Stimulated activated naive B cell treated with anti-CD40 and anti-IgM and Interleukin-4, amounts not matched to agents 10 μg/mL and 1 μg/mL and 100 μg/mL, for 72 hours (primary cell): ENCODE results near the gene MPZL1.
A peak's percentile ranks its signal among the peaks of the same experiment; 100 is the strongest.

Experiments used
- ATAC-seq, 2 donors: fragments of 150-1000 bp; cut with Tn5 transposase; replicated peaks; 2 replicates each; pipeline ENCODE4 v1.10.0; 2021; ENCODE audit warnings: moderate library complexity in 1 of 2
- DNase-seq: peaks from one replicate; pipeline ENCODE4 v3.0.0; 2021
- H3K27ac Mint-ChIP-seq: one replicate; pipeline ENCODE4 v1.8.0; 2022; ENCODE audit warnings: mild to moderate bottlenecking, mixed read lengths
- H3K27me3 Mint-ChIP-seq, 2 donors: one replicate each; pipeline ENCODE4 v1.8.0; 2022; ENCODE audit warnings: mixed read lengths in 2 of 2
- H3K36me3 Mint-ChIP-seq, 2 donors: one replicate each; pipeline ENCODE4 v1.8.0; 2022; ENCODE audit warnings: mixed read lengths in 2 of 2, mild to moderate bottlenecking in 1 of 2
- H3K4me1 Mint-ChIP-seq, 2 donors: one replicate each; pipeline ENCODE4 v1.8.0; 2022; ENCODE audit warnings: mixed read lengths in 2 of 2, mild to moderate bottlenecking in 1 of 2
- H3K4me3 Mint-ChIP-seq, 2 donors: one replicate each; pipeline ENCODE4 v1.8.0; 2022; ENCODE audit warnings: mild to moderate bottlenecking in 2 of 2, mixed read lengths in 2 of 2, moderate library complexity in 1 of 2
- H3K9me3 Mint-ChIP-seq, 2 donors: one replicate each; pipeline ENCODE4 v1.8.0; 2022; ENCODE audit warnings: mixed read lengths in 2 of 2, mild to moderate bottlenecking in 1 of 2

Gene MPZL1

DNA sequence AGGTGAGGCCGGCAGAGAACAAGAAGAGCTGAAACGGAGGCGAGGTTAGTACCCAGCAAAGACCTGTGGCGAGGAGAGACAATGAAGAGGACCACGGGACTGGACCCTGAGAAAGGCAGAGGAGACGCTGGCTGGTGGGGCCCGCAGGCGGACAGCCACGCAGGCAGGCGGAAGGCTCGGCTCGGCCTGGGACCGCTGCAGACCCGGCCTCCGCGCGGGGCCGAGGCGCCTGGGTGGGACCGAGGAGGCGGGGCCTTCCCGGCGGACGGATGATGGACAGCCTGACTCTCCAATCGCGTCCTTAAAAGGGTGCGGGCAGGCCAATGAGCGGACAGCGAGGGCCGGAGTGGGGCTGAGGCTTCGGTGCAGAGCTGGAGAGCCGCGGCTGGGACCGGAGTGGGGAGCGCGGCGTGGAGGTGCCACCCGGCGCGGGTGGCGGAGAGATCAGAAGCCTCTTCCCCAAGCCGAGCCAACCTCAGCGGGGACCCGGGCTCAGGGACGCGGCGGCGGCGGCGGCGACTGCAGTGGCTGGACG lies at the start of gene MPZL1:
MPZL1 (plus strand) TSS at position 366 of the 535 bp plus-strand sequence. CDS start 170 bp downstream, outside the sequence.
- peak within 1 kb of the TSS; percentile 98 for H3K27ac Mint-ChIP-seq
- peak within 1 kb of the TSS; percentile 92 to 99 for H3K4me3 Mint-ChIP-seq
- peaks cover 8 to 18% of the 10 kb centered on the region in 2 donors for H3K36me3 Mint-ChIP-seq
- DNase-seq, result peak; percentile 93
- ATAC-seq, result peak; percentile 94 to 98
- H3K4me1 Mint-ChIP-seq, result peaks cover 49 to 55% of the 10 kb centered on the region in 2 donors
- no peaks in the 10 kb centered on the region for H3K27me3 Mint-ChIP-seq
- no peaks in the 10 kb centered on the region for H3K9me3 Mint-ChIP-seq

DNA sequence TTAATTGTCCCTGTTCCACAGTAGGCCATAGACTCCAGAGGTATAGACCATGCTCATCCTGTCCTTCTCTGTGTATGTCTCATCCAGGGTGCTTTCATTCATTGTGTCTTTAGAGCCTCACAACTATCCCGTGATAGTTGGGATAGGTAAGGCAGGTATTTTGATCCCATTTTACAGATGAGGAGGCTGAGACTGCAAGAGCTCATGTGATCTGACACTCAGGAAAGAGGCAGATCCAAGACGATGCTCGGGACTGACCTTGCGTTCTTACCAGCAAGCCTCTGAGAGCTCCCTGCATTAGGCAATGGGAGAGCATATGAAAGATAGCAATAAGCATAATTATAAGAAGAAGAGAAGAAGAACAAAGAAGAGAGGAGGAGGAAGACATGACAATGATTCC lies 49.0 kb upstream of the MPZL1 start:
- no peak for ATAC-seq
- Mint-ChIP-seq H3K27me3 (no peaks in the 10 kb centered on the region), H3K4me3 (no peak overlapping the region), H3K27ac (peak overlapping the region; percentile 72), H3K4me1 (peaks cover 74 to 76% of the 10 kb centered on the region in 2 donors), H3K36me3 (peaks cover 35 to 63% of the 10 kb centered on the region in 2 donors), H3K9me3 (no peaks in the 10 kb centered on the region)
- DNase-seq, result no peak

DNA sequence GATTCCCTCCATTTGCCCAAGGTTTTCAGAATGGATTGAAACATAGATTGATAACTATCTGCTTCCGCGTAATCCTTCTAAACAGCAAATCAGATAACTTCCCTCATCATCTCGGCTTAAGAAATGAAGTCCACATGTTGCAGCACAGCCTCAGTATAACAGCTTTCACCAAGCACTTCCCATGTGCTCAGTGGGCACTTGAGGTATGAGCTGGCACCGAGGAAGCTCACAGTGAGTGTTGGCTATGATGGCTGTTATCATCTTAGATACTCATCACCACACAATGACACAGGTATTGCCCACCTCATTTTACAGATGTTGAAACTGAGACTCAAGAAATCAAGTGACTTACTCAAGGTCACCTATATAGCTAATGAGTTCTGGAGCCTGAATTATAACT lies 48.5 kb upstream of the MPZL1 start:
- peak overlapping the region; percentile 61 for H3K27ac Mint-ChIP-seq
- ATAC-seq, result no peak

DNA sequence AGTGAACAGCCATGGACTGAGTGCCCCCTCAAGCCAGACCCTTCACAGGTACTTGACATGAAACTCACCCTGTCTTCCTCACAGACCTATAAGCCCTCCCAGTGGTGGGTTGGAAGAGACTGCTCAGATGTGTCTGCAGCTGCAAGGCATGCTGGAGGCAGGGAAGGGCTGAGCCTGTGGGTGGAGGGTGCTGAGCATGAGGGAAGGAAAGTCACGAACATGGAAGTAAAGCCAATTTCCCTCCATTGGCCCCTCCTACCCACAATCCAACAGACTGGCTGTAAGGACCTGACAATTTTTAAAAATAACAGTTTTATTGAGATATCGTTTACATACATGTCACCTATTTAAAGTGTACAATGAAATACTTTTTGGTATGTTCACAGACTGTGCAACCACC lies 47.6 kb upstream of the MPZL1 start:
- H3K4me3 Mint-ChIP-seq, result no peak overlapping the region
- H3K36me3 Mint-ChIP-seq, result peaks cover 35 to 57% of the 10 kb centered on the region in 2 donors
- H3K4me1 Mint-ChIP-seq, result peaks cover 62 to 64% of the 10 kb centered on the region in 2 donors
- H3K27ac Mint-ChIP-seq, result peak overlapping the region; percentile 61
- no peaks in the 10 kb centered on the region for H3K9me3 Mint-ChIP-seq
- ATAC-seq (no peak), DNase-seq (no peak)
- H3K27me3 Mint-ChIP-seq, result no peaks in the 10 kb centered on the region

More for the DNA sequence above, 48.5 kb upstream of the MPZL1 start:
- Mint-ChIP-seq H3K36me3 (peaks cover 35 to 59% of the 10 kb centered on the region in 2 donors), H3K9me3 (no peaks in the 10 kb centered on the region), H3K4me3 (no peak overlapping the region), H3K27me3 (no peaks in the 10 kb centered on the region), H3K4me1 (peaks cover 71% of the 10 kb centered on the region in 2 donors)
- DNase-seq, result no peak

DNA sequence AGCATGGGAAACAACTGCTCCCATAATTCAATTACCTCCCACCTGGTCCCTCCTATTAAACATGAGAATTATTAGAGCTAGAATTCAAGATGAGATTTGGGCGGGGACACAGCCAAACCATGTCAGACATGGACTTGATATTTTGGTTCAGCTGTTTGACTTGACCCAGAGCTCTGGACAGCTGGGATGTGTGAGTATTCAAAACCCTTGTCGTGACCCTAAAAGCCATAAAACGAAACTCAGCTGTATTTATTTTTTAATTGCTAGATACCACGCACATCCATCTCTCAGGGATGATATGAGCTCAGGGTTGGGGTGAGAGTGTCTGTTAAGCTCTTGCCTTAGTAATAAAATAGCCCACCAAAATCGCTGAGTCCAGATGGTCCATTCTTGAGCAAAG lies 46.3 kb upstream of the MPZL1 start:
- no peak overlapping the region for H3K27ac Mint-ChIP-seq
- H3K4me1 Mint-ChIP-seq, result peaks cover 50 to 52% of the 10 kb centered on the region in 2 donors
- no peak overlapping the region for H3K4me3 Mint-ChIP-seq
- no peaks in the 10 kb centered on the region for H3K27me3 Mint-ChIP-seq
- peaks cover 33 to 50% of the 10 kb centered on the region in 2 donors for H3K36me3 Mint-ChIP-seq
- no peak for ATAC-seq
- DNase-seq, result no peak
- no peaks in the 10 kb centered on the region for H3K9me3 Mint-ChIP-seq

DNA sequence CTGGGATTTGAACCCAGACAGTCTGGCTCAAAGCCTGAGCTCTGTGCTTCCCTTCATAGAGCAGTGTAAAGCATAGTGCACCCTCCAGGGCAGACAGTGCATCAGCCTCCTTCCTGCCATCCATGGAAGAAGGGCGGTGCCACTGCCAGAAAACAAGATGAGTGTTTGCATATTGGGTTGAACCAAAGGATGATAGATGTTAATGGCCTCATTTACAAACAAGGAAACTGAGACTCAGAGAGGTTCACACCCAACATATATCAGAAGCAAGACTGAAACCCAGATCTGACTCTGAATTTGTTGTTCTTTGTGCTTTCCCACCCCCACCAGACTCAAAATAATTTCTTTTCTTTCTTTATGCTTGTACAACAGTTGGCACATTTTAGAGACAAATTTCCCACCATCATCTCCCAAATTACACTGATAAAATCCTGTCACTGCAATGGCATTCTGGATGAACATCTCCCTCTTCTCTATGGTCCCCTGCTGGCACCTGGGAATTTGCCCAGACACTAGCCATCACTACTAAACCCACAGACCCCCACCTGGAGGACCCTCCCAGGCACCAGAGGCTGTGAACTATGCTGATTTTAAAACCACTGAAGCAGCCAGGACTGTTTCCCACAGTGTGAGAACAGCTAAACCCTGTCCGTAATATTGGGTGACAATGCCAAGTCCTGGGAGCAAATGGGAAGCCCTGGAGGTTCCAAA lies 45.4 kb upstream of the MPZL1 start:
- H3K9me3 Mint-ChIP-seq, result no peaks in the 10 kb centered on the region
- no peaks in the 10 kb centered on the region for H3K27me3 Mint-ChIP-seq
- DNase-seq (no peak), ATAC-seq (peak; percentile 23 to 30)
- peaks cover 26 to 50% of the 10 kb centered on the region in 2 donors for H3K36me3 Mint-ChIP-seq
- peaks cover 40 to 44% of the 10 kb centered on the region in 2 donors for H3K4me1 Mint-ChIP-seq
- H3K27ac Mint-ChIP-seq, result peak overlapping the region; percentile 60
- peak overlapping the region; percentile 3 to 4 for H3K4me3 Mint-ChIP-seq

DNA sequence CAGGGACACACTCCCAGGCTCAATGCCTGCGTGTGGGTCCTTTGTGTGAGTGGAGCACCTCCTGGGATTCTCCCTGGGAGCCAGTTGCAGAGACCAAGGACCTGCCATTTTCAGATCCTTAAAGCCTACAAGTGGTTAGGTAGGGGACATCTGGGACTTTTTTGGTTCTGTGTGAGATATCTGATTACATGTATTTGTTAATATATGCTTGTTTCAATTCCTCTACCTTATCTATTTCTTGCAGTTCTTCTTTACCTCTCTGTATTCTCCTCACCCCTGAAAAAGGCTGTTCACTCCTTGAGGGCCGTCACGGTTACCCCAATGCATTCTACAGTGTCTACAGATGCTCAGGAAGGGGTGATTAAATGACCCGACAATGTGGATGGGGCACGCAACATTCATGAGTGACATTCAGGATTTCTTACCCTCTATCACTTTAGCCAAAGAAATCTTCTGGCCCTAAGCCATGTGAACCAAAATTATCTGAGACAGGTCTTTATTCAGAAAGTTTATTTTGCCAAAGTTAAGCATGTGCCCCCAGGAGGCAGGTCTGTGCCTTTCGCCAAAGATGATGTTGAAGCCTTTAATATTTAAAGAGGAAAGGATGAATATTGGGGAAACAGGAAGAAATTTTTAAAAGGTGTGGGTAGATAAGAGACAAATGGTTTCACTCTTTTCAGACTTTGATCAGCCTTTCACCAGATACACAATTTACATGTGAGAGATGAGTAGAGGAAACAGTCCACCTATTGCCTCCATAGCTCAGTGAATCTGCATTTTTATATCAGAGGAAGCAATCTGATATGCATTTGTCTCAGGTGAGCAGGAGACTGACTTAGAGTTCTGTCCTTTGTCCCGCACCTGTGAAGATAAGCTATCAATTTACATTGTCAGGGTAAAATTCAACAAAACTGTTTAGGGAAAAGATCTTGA lies 44.6 kb upstream of the MPZL1 start:
- H3K4me1 Mint-ChIP-seq, result peaks cover 32 to 40% of the 10 kb centered on the region in 2 donors
- DNase-seq, result no peak
- H3K4me3 Mint-ChIP-seq, result peak overlapping the region; percentile 18 to 20
- H3K27ac Mint-ChIP-seq, result peak overlapping the region; percentile 60
- H3K36me3 Mint-ChIP-seq, result peaks cover 21 to 48% of the 10 kb centered on the region in 2 donors
- no peaks in the 10 kb centered on the region for H3K9me3 Mint-ChIP-seq
- no peaks in the 10 kb centered on the region for H3K27me3 Mint-ChIP-seq
- ATAC-seq, result peak; percentile 82 to 85

DNA sequence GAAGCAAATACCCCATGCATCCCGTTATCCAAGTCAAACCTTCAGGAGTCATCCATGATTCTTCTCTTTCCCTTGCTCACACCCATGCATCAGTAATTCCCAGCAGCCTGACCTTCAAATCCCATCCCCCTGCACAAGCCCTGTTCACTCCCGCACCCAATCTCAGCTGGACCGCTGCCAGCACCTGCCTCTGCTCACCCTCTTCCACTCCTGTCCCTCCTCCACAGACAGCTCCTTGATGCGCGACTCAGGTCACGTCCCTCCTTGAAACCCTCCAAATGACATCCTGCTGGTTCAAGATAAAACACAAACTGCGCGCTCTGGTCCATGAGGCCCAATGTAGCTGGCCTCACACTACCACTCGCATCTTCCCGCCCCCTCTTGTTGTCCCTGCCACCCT lies 43.4 kb upstream of the MPZL1 start:
- no peak overlapping the region for H3K4me3 Mint-ChIP-seq
- peaks cover 23 to 44% of the 10 kb centered on the region in 2 donors for H3K36me3 Mint-ChIP-seq
- H3K27me3 Mint-ChIP-seq, result no peaks in the 10 kb centered on the region
- peaks cover 20 to 34% of the 10 kb centered on the region in 2 donors for H3K4me1 Mint-ChIP-seq
- no peaks in the 10 kb centered on the region for H3K9me3 Mint-ChIP-seq
- DNase-seq, result no peak
- ATAC-seq, result no peak
- H3K27ac Mint-ChIP-seq, result no peak overlapping the region

DNA sequence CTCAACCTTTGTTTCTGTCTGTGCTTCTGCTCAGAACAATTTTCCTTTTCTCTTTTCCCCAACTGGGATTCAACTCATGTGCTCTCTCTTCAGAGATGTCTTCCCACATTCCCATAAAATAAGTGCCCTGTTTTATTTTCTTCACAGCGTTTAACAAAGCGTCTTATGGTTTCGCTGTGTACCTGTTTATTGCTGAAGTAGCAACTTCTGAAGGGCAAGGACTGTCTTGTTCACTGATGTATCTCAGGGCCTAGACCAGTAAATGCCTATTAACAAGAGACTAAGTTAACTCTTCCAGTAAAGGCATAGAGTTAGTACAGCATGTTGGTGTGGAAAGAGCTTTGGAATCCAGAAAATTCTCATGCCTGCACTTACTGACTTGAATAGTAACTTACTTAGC lies 42.9 kb upstream of the MPZL1 start:
- Mint-ChIP-seq H3K27me3 (no peaks in the 10 kb centered on the region), H3K4me3 (no peak overlapping the region), H3K9me3 (no peaks in the 10 kb centered on the region), H3K27ac (no peak overlapping the region), H3K36me3 (peaks cover 20 to 44% of the 10 kb centered on the region in 2 donors), H3K4me1 (peaks cover 16 to 31% of the 10 kb centered on the region in 2 donors)
- ATAC-seq, result no peak
- DNase-seq, result no peak

DNA sequence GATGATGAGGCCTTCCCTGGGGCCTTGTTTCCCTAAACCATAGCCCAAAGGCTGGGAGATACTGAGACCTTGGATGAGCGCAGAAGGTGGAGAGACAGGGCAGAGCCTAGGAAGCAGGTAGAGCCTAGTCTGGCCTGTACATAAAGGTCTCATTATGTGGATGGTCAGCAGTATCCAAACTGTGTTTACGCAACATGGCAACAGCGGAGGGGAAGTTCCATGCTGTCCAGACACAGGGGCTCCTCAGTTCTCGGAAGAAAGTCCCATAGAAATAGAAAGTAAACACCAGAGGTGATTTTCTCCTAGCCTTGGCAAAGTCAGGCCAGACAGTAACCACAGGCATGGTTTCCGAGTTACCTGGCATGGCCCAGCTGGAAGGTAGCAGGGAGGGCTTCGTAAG lies 42.1 kb upstream of the MPZL1 start:
- no peaks in the 10 kb centered on the region for H3K27me3 Mint-ChIP-seq
- no peak overlapping the region for H3K4me3 Mint-ChIP-seq
- peaks cover 7 to 28% of the 10 kb centered on the region in 2 donors for H3K4me1 Mint-ChIP-seq
- ATAC-seq (no peak), DNase-seq (no peak)
- H3K27ac Mint-ChIP-seq, result no peak overlapping the region
- H3K9me3 Mint-ChIP-seq, result no peaks in the 10 kb centered on the region
- H3K36me3 Mint-ChIP-seq, result peaks cover 17 to 42% of the 10 kb centered on the region in 2 donors

DNA sequence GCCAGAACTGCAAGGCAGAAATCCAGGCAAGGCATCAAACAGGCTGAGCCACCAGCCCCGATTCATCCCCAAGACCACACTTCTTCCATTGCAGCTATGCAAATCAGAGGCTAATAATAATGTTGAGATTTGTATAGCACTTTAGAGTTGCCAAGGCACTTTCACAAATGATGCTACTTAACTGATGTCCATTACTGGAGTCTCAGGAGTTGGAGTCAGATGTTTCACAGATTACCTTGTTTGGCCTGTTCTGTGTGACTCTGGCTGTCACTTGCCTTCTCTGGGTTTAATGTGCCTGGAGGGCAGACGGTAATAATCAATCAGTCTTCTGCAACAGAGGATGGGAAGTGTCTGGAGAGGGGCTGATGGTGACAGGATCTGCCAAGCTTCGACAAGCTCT lies 40.8 kb upstream of the MPZL1 start:
- Mint-ChIP-seq H3K27ac (no peak overlapping the region), H3K36me3 (peaks cover 17 to 44% of the 10 kb centered on the region in 2 donors), H3K4me1 (peaks cover 8 to 31% of the 10 kb centered on the region in 2 donors)

DNA sequence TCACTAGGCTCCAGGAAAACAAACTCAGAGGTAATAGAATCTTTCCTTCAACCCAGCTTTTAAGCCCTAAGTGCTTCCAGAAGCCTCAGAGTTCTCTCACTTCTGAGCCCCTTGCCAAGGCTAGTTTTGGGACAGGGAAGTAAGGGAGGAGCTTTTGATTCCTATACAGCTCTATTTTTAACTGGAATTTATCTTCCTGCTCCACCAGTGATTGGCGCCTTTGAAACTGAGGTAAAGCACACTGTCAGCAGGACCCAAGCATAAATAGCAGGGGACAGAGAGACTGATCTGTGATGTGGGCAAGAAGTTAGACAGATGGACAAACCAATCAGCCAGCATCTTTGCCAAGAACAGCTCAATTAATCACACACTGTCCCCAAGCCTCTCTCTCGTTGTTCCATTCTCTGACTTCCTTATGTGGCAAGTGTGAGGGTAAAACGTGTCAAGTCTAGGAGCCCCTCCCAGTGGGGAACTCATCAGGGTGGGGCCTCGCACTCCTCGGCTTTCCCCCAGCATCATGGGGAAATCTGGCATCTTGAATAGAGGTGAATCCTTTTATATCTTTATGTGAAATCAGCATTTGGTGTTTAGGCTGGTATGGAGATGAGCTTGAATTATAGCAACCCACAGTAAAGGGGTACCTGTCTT lies 40.2 kb upstream of the MPZL1 start:
- ATAC-seq (peak; percentile 32 to 53), DNase-seq (no peak)
- Mint-ChIP-seq H3K9me3 (no peaks in the 10 kb centered on the region), H3K27me3 (no peaks in the 10 kb centered on the region), H3K4me1 (peaks cover 14 to 31% of the 10 kb centered on the region in 2 donors), H3K4me3 (peak overlapping the region in 1 of 2 donors; percentile 21), H3K36me3 (peaks cover 19 to 47% of the 10 kb centered on the region in 2 donors), H3K27ac (no peak overlapping the region)

More for the DNA sequence above, 40.8 kb upstream of the MPZL1 start:
- no peak for DNase-seq
- no peak for ATAC-seq
- no peaks in the 10 kb centered on the region for H3K27me3 Mint-ChIP-seq
- H3K4me3 Mint-ChIP-seq, result peak overlapping the region in 1 of 2 donors; percentile 21
- H3K9me3 Mint-ChIP-seq, result no peaks in the 10 kb centered on the region

DNA sequence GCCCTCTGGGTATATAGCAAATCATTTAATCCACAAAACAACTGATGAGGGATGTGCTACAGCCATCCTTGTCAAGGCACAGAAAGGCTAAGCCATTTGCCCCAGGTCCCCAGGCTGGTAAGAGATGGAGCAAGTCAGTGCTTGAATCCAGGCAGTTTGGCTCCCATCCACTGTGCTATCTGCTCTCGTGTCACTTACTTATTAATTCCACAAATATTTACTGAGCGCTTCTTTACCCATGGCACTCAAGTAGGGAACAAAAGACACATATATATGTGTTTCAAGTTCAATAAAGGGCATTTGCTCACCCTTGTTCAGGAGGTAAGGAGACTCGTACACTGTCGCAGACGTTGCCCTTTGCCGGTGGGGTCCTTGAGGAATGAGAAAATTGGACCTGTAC lies 38.6 kb upstream of the MPZL1 start:
- peaks cover 22 to 53% of the 10 kb centered on the region in 2 donors for H3K36me3 Mint-ChIP-seq
- H3K27ac Mint-ChIP-seq, result peak overlapping the region; percentile 84

More for the DNA sequence above, 38.6 kb upstream of the MPZL1 start:
- H3K27me3 Mint-ChIP-seq, result no peaks in the 10 kb centered on the region
- no peak overlapping the region for H3K4me3 Mint-ChIP-seq
- DNase-seq (no peak), ATAC-seq (no peak)
- H3K9me3 Mint-ChIP-seq, result no peaks in the 10 kb centered on the region
- H3K4me1 Mint-ChIP-seq, result peaks cover 28 to 31% of the 10 kb centered on the region in 2 donors
